MM.1S (cell line): ENCODE results near the gene ARHGAP25.

Experiments used
- EZH2 ChIP-seq: fragments of 300-600 bp; sonication (generic); optimal IDR thresholded peaks from 2 replicates; pipeline ENCODE3; 2017; ENCODE audit warnings: low read depth, mild to moderate bottlenecking, antibody characterized with exemption, low read length, mixed read lengths
- TF ChIP-seq, protein P1 (sequence below): fragments of 300-600 bp; sonication (generic); IDR thresholded peaks from 2 replicates; pipeline ENCODE4 v1.5.1; 2016; ENCODE audit warnings: antibody characterized with exemption, low read length, mixed read lengths

DNA sequence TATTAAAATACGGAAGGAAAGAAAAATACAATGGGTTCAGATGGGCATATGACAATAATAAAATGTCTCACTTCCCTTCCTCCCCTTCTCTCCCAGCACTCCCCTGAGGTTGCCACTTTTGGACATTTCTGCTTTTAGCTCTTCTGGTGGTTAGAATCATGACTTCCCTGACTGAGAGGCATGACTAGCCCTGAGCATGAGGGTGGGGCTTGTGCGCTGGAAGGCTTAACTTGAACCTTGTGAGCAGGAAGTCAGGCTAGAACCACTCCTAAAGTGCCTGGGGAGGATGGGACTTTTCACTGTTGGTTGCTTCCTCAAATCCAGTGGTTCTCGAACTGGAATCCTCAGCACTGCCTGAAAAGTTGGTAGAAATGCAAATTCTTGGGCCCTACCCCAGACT, 19.7 kb upstream of the ARHGAP25 start:
- TF ChIP-seq, protein P1, sequence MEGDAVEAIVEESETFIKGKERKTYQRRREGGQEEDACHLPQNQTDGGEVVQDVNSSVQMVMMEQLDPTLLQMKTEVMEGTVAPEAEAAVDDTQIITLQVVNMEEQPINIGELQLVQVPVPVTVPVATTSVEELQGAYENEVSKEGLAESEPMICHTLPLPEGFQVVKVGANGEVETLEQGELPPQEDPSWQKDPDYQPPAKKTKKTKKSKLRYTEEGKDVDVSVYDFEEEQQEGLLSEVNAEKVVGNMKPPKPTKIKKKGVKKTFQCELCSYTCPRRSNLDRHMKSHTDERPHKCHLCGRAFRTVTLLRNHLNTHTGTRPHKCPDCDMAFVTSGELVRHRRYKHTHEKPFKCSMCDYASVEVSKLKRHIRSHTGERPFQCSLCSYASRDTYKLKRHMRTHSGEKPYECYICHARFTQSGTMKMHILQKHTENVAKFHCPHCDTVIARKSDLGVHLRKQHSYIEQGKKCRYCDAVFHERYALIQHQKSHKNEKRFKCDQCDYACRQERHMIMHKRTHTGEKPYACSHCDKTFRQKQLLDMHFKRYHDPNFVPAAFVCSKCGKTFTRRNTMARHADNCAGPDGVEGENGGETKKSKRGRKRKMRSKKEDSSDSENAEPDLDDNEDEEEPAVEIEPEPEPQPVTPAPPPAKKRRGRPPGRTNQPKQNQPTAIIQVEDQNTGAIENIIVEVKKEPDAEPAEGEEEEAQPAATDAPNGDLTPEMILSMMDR, result no peak
- no peak for TF ChIP-seq EZH2
